ENCODE results near the gene GCGR. TPM values are rescaled to one million over a fixed set of nuclear protein-coding genes. Genes with fewer than 3 reads are reported as not detected.
A peak's percentile ranks its signal among the peaks of the same experiment; 100 is the strongest.

Gene GCGR
- total and polyA plus RNA-seq, 2 experiments from 2014 or later = 0.17 to 0.23 TPM

- TF ChIP-seq, protein P1, sequence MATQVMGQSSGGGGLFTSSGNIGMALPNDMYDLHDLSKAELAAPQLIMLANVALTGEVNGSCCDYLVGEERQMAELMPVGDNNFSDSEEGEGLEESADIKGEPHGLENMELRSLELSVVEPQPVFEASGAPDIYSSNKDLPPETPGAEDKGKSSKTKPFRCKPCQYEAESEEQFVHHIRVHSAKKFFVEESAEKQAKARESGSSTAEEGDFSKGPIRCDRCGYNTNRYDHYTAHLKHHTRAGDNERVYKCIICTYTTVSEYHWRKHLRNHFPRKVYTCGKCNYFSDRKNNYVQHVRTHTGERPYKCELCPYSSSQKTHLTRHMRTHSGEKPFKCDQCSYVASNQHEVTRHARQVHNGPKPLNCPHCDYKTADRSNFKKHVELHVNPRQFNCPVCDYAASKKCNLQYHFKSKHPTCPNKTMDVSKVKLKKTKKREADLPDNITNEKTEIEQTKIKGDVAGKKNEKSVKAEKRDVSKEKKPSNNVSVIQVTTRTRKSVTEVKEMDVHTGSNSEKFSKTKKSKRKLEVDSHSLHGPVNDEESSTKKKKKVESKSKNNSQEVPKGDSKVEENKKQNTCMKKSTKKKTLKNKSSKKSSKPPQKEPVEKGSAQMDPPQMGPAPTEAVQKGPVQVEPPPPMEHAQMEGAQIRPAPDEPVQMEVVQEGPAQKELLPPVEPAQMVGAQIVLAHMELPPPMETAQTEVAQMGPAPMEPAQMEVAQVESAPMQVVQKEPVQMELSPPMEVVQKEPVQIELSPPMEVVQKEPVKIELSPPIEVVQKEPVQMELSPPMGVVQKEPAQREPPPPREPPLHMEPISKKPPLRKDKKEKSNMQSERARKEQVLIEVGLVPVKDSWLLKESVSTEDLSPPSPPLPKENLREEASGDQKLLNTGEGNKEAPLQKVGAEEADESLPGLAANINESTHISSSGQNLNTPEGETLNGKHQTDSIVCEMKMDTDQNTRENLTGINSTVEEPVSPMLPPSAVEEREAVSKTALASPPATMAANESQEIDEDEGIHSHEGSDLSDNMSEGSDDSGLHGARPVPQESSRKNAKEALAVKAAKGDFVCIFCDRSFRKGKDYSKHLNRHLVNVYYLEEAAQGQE (IDR thresholded peaks at IDR 0.05; ENCODE audit: unreplicated experiment) = no peak
- TF ChIP-seq STAT1 (IDR thresholded peaks at IDR 0.05; ENCODE audit: unreplicated experiment) (no peak), CREB1 (CRISPR knock-in tag; IDR thresholded peaks at IDR 0.05; ENCODE audit: low read depth) (no peak), ZNF331 (CRISPR knock-in tag; IDR thresholded peaks at IDR 0.05; ENCODE audit: low read depth) (no peak), EZH2phosphoT487 (IDR thresholded peaks at IDR 0.05; ENCODE audit: unreplicated experiment) (no peak), NANOG (IDR thresholded peaks at IDR 0.05; ENCODE audit: borderline replicate concordance) (no peak), POLR2AphosphoS5 (IDR thresholded peaks at IDR 0.05; ENCODE audit: low read depth) (no peak), JUNB (IDR thresholded peaks at IDR 0.05; ENCODE audit: unreplicated experiment) (no peak), EZH2 (IDR thresholded peaks at IDR 0.05; ENCODE audit: low read depth, unreplicated experiment) (no peak), ZNF114 (CRISPR knock-in tag; IDR thresholded peaks at IDR 0.05) (no peak)
Measured at GRCh38 chr17:81801327-81801726, 2.6 kb upstream of the GCGR start (continued).

- Histone ChIP-seq H3K79me2 (replicated peaks; ENCODE audit: insufficient read depth) (no peaks in the 10 kb centered on the region), H3K4me1 (ENCODE audit: insufficient read depth) (no peaks in the 10 kb centered on the region; the same call in 1 of the 2 replicates), H3K4me3 (no peak overlapping the region), H3K27me3 (ENCODE audit: insufficient read depth) (peaks cover 65% of the 10 kb centered on the region), H3K9me2 (ENCODE audit: insufficient read depth) (no peaks in the 10 kb centered on the region), H3K36me3 (ENCODE audit: insufficient read depth) (no peaks in the 10 kb centered on the region), H3K27ac (ENCODE audit: low read depth) (no peak overlapping the region), H4K20me1 (replicated peaks; ENCODE audit: insufficient read depth) (no peaks in the 10 kb centered on the region), H3F3A (replicated peaks; ENCODE audit: low read depth) (no peaks in the 10 kb centered on the region), H2AFZ (no peak overlapping the region), H3K4me2 (no peak overlapping the region)
- no peak overlapping the region for H3K27ac Mint-ChIP-seq
- no peak for DNase-seq (ENCODE audit: low spot score)
- ATAC-seq = no peak
- H3K4me1 Mint-ChIP-seq = no peaks in the 10 kb centered on the region
- peak overlapping the region; percentile 42; the same call in 1 of the 3 replicates for H3K4me3 Mint-ChIP-seq
- peaks cover 12% of the 10 kb centered on the region for H3K9me3 Mint-ChIP-seq
- peaks cover 47% of the 10 kb centered on the region for H3K27me3 Mint-ChIP-seq (ENCODE audit: insufficient read depth, low read depth, poor library complexity)
- peaks cover 5% of the 10 kb centered on the region; the same call in 1 of the 3 replicates for H3K36me3 Mint-ChIP-seq (ENCODE audit: low read depth)
- TF ChIP-seq ETS1 (IDR thresholded peaks at IDR 0.05) (no peak), NANOG (IDR thresholded peaks at IDR 0.05; ENCODE audit: borderline replicate concordance) (no peak), CTCF (conservative IDR thresholded peaks at IDR 0.05; ENCODE audit: low read depth in 2 of 2) (no peak), ZNF114 (CRISPR knock-in tag; IDR thresholded peaks at IDR 0.05) (no peak)
Measured at GRCh38 chr17:81802048-81802758, 1.7 kb upstream of the GCGR start.

All from GM23338 (cell line).